HCT116 (cell line): ENCODE results near the gene LDB2.

ENCODE experiments used
- EZH2phosphoT487 ChIP-seq: fragments of 200-600 bp; IDR thresholded peaks from 2 replicates; pipeline ENCODE4 v1.6.1; 2018; ENCODE audit warnings: antibody characterized with exemption, borderline replicate concordance
- MAX ChIP-seq: IDR thresholded peaks from 2 replicates; pipeline ENCODE4 v1.6.1; 2012
- POLR2AphosphoS5 ChIP-seq: IDR thresholded peaks from 2 replicates; pipeline ENCODE4 v1.6.1; 2011; ENCODE audit warnings: mild to moderate bottlenecking, low read depth, low read length, moderate library complexity

GRCh38 chr4:16580514-16580913 lies 317.9 kb downstream of the LDB2 start:
- TF ChIP-seq POLR2AphosphoS5 (no peak), EZH2phosphoT487 (no peak), MAX (no peak)
